ENCODE results near the gene TGM4. TPM values are rescaled to one million over a fixed set of nuclear protein-coding genes. Genes with fewer than 3 reads are reported as not detected.

Gene TGM4
- total RNA-seq, 2 experiments from 2014 or later, result not detected

DNA sequence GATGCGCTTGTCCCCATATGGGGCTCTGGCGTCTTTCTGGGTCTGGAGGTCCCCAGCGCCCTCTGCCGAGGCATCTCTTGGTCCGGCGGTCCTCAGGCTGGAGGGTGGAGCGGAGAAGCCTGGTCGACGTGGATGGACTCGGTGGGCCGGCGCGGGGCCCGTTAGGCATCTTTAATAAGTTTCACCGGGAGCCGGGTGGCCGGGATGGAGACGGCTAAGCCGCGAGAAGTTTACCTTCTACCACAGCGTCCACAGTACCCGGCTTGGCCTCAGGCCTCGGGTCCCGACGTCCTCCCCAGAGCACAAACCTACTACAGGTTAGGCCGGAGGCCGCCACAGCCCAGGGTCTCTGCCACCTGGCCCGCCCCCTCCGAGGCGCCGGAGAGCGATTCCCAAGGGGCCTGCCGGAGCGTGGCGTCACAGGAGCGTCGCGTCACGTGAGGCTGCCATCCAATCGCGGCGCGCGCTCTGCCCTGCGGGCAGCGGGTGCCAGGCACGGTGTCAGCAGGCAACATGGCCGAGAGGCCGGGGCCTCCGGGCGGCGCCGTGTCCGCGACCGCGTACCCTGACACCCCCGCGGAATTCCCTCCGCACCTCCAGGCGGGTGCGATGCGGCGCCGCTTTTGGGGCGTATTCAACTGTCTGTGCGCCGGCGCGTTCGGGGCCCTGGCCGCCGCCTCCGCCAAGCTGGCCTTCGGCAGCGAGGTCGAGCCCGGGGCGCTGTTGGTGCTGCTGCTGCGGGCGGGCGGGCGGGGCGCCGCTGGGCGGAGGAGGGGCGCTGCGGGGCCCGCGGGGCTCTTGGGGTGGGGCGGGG lies 12.8 kb upstream of the TGM4 start, which contains the start of gene TMEM42:
Gene TMEM42, plus strand, starts transcription at position 501 of the 814 bp plus-strand sequence. Its CDS starts 13 bp downstream, at position 514.
- peak; percentile 88 for DNase-seq
- H3K36me3 Mint-ChIP-seq (ENCODE audit: low read depth), result peaks cover 14% of the 10 kb centered on the region
- peaks cover 33% of the 10 kb centered on the region for H3K4me1 Mint-ChIP-seq
- H3K4me3 Mint-ChIP-seq, result peak within 1 kb of the TSS; percentile 84
- H3K27me3 Mint-ChIP-seq, result no peaks in the 10 kb centered on the region
- ChIA-PET POLR2A (interaction anchor here (0.9 to 1.0 kb wide), 2 partner anchors 100 to 110 kb away, joined by 3 read pairs; partner anchors contain the start of genes KIAA1143 and KIF15), CTCF (no interaction called here)
- no peaks in the 10 kb centered on the region for H3K9me3 Mint-ChIP-seq
- H3K27ac Mint-ChIP-seq, result peak within 1 kb of the TSS; percentile 72

DNA sequence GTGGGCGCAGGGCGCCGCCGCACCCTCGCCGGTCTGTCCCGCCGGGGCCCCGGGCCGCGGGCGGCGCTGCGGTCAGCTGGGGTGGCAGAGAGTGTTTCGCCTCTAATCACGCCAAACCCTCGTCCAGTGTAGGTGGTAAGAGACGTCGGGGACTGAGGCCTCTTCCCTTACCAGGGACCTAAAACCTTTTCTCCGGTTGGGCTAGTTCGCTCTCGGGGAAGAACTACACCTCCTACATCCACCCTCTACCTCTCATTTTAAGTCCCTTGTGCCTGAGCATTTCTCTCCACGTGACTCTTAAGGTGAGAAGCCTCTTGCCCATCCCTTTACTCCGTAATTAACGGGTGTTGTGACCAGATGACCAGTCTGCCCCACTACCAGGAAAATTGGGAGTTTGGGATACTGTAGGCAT lies 12.2 kb upstream of the TGM4 start:
- H3K27ac Mint-ChIP-seq, result peak overlapping the region; percentile 70
- H3K36me3 Mint-ChIP-seq (ENCODE audit: low read depth), result peaks cover 21% of the 10 kb centered on the region
- no peaks in the 10 kb centered on the region for H3K9me3 Mint-ChIP-seq
- H3K4me1 Mint-ChIP-seq, result peaks cover 36% of the 10 kb centered on the region
- H3K27me3 Mint-ChIP-seq, result no peaks in the 10 kb centered on the region
- DNase-seq, result no peak
- ChIA-PET CTCF (no interaction called here), POLR2A (interaction anchor here (0.9 to 1.1 kb wide), 3 partner anchors 26 to 110 kb away, joined by 3 read pairs; partner anchors contain the start of genes KIAA1143 and KIF15)
- H3K4me3 Mint-ChIP-seq, result peak overlapping the region; percentile 77

DNA sequence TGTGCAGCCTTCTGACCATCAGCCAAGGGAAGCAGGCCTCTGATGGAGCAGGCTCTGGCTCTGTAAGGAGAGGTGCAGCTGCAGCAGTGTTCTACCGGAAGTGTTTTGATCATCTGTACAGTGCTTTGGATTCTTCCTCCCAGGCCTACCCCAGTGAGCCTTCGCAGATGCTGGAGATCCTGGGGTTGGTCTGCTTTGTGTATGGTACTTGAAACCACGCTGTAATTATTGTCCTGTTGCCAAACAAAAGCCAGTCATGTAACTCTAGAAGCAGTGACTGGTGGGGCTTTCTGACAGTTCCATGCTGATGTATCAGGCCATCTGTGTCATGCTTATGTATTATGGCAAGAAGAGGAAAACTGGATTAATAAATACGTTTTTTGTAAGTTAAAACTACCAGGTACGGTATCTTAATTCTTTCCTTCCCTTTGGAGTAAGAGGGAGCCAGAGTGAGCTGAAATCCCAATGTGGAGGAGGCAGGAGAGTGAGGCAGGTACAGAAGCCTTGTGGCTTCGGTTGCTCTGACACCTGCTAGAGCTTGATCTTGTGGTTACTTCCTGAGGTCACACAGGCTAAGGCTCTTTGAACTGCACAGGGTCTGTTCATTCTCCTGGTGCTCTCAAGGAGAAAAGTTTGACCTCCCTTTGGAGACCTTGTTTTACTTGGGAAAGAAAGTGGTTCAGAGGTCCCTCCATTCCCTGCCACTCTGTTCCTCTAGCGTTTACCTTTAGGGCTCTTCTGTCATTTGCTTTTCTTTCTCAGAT lies 9.0 kb upstream of the TGM4 start:
- H3K4me1 Mint-ChIP-seq, result peaks cover 36% of the 10 kb centered on the region
- CTCF ChIA-PET, result interaction anchor here (0.6 to 0.7 kb wide), 2 partner anchors 33 to 211 kb away, joined by 3 read pairs; no protein-coding TSS in a partner anchor
- H3K27ac Mint-ChIP-seq, result peak overlapping the region; percentile 60
- DNase-seq, result no peak
- H3K27me3 Mint-ChIP-seq, result no peaks in the 10 kb centered on the region
- no peaks in the 10 kb centered on the region for H3K9me3 Mint-ChIP-seq
- H3K36me3 Mint-ChIP-seq (ENCODE audit: low read depth), result peaks cover 25% of the 10 kb centered on the region
- POLR2A ChIA-PET, result no interaction called here
- H3K4me3 Mint-ChIP-seq, result no peak overlapping the region

DNA sequence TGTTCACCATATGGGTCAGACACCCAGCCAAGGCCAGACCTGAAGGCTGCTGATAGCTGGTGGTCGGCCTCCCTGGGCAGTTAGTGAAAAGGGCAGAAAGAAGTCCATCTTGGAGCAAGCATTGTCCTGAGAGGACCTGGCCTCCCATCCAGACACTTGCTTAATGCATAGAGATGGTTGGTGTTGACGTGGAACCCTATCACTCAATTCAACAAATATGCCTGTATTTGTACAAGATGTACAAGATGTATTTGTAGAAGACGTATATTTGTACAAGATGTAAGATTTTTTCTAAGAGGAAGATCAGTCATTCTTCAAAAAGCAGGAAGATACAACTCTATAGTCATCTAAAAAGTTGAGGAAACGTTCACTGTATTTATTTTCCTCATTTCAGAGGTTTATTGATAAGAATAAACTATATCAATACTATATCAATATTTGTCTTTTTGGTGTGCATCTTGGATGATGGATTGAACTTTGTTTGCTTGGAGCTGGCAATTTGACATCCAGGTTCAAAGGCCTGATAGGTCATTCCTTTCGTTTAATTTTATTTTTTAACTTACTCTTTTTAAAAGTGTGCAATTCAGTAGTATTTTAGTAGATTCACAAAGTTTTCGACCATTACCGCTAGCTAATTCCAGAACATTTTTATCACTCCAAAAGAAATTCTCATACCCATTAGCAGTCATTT lies 6.8 kb upstream of the TGM4 start:
- POLR2A ChIA-PET, result no interaction called here
- Mint-ChIP-seq H3K4me1 (peaks cover 29% of the 10 kb centered on the region), H3K36me3 (ENCODE audit: low read depth) (peaks cover 23% of the 10 kb centered on the region), H3K4me3 (no peak overlapping the region), H3K27me3 (no peaks in the 10 kb centered on the region), H3K9me3 (no peaks in the 10 kb centered on the region), H3K27ac (no peak overlapping the region)
- CTCF ChIA-PET, result no interaction called here
- no peak for DNase-seq

DNA sequence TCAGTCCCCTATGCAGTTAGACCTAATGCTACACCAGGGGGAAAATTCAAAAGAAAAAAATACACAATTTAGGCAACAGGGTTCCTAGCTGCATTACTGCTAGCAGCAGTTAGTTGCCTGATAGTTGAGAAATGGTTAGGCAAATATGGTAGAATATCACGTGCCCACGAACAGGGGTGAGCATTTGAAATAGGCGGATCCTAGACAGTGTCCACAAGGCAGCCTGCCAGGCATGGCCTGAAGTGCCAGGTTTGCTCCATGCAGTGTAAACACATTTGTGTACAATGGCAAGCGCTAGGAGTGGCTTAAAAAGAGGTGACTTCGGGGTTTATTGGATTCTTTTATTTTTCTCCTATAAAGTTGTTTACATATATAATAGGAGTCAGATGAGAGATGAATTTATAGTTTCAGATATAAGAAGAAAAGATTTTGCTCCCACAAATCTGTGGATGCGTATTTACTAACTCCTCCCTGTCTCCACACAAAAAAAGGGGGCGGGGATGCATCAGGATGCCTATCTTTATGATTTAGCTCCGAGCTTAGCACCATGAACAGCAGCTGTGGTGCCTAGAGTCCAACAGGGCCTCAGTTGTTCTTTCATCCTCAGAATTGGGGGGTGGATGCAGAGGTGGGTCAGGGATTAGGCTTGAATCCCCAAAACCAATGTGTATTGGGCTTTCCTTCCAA lies 3.9 kb upstream of the TGM4 start:
- no peak overlapping the region for H3K4me3 Mint-ChIP-seq
- H3K27me3 Mint-ChIP-seq, result no peaks in the 10 kb centered on the region
- no peak for DNase-seq
- H3K9me3 Mint-ChIP-seq, result no peaks in the 10 kb centered on the region
- no peak overlapping the region for H3K27ac Mint-ChIP-seq
- peaks cover 11% of the 10 kb centered on the region for H3K4me1 Mint-ChIP-seq
- ChIA-PET CTCF (no interaction called here), POLR2A (no interaction called here)
- peaks cover 17% of the 10 kb centered on the region for H3K36me3 Mint-ChIP-seq (ENCODE audit: low read depth)

DNA sequence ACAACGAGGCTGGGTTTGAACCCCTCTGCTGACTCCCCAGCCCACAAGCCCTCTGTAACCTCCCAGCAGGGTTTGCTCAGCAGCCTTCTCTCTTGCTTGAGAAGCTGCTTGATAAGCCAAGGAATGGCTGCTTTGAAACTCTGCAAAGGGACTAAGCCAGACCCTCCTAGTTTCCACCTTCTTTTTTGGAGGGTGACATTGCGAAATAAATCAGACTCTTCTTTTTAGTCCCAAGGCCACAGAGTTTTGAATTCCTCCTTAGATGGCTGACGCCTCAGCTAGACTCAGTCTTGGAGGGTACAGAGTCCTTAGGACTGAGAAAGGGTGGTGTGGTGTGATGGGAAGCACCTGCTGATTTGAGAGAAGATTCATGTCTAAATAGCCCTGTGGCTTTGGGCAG lies 1.2 kb downstream of the TGM4 start:
- Mint-ChIP-seq H3K36me3 (ENCODE audit: low read depth) (no peaks in the 10 kb centered on the region), H3K27me3 (peaks cover 4% of the 10 kb centered on the region), H3K4me1 (no peaks in the 10 kb centered on the region), H3K9me3 (no peaks in the 10 kb centered on the region), H3K27ac (no peak overlapping the region), H3K4me3 (no peak overlapping the region)
- DNase-seq, result no peak
- ChIA-PET CTCF (no interaction called here), POLR2A (no interaction called here)

DNA sequence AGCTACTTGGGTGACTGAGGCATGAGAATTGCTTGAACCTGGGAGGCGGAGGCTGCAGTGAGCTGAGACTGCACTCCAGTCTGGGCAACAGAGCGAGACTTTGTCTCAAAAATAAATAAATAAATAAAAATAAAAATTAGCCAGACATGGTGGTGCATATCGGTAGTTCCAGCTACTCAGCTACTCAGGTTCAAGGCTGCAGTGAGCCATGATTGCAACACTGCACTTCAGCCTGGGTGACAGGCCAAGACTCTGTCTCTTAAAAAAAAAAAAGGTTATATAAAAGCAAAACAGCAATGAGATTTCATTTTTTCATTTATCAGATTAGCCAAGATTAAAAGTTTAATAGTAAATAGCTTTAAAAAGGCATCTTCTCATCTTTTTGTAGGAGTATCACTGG lies 2.9 kb downstream of the TGM4 start:
- ChIA-PET CTCF (no interaction called here), POLR2A (no interaction called here)
- Mint-ChIP-seq H3K4me3 (no peak overlapping the region), H3K9me3 (no peaks in the 10 kb centered on the region), H3K36me3 (ENCODE audit: low read depth) (no peaks in the 10 kb centered on the region), H3K27ac (no peak overlapping the region), H3K27me3 (peaks cover 6% of the 10 kb centered on the region), H3K4me1 (no peaks in the 10 kb centered on the region)
- DNase-seq, result no peak

DNA sequence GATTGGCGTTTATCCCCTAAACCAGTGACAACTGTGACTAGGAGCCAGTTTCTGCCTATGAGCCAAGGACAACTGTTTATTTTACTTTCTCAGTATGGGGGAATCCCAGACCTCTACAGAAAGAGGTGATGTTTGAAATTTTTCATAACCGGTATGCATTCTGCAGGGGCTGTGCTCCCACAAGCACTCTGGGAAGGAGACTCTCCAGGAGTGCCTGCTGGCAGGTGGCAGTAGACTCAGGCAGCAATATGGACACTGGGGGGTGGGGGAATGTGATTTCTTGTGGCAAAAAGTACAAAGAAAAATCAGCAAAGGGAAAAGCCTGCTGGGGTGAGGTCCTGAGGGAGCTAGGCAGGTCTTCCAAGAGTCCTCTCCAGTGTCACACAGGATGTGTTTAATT lies 5.9 kb downstream of the TGM4 start:
- no peak for DNase-seq
- no peaks in the 10 kb centered on the region for H3K9me3 Mint-ChIP-seq
- H3K36me3 Mint-ChIP-seq (ENCODE audit: low read depth), result no peaks in the 10 kb centered on the region
- H3K4me1 Mint-ChIP-seq, result no peaks in the 10 kb centered on the region
- ChIA-PET CTCF (interaction anchor here (1.5 kb wide), 1 partner anchor 34 kb away, joined by 4 read pairs; no protein-coding TSS in a partner anchor), POLR2A (no interaction called here)
- no peak overlapping the region for H3K27ac Mint-ChIP-seq
- H3K27me3 Mint-ChIP-seq, result peaks cover 10% of the 10 kb centered on the region
- no peak overlapping the region for H3K4me3 Mint-ChIP-seq

DNA sequence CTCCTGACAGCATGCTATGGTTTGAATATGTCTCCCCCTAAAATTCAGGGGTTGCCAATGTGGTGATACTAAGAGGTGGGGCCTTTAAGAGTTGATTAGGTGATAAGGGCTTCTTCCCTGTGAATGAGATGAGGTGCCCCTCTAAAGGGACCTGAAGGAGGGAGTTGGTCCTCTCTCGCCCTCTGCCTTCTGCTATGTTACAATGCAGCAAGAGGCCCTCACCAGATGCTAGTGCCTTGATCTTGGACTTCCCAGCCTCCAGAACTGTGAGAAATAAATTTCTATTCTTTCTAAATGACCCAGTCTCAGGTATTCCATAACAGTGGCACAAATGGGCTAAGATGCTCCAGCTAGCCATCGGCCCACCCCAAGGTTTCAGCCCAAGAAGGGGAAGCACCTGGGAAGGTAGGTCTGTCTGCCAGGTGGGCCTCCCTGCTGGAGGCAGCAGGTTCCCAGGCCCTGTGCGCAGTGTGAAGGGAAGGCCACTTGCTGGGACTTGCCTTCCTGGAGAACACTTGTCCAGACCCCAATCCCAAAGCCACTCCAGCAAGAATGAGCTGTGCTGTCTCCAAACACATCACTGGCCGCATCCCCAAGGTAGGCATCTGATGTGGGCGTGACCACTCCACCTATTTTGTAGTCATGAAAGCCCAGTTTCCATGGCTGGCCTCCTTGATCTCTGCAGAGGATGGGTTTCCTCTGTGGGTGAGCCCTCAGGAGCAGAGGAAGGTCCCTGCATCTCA lies 9.0 kb downstream of the TGM4 start:
- DNase-seq, result no peak
- ChIA-PET CTCF (no interaction called here), POLR2A (no interaction called here)
- no peaks in the 10 kb centered on the region for H3K36me3 Mint-ChIP-seq (ENCODE audit: low read depth)
- H3K4me1 Mint-ChIP-seq, result no peaks in the 10 kb centered on the region
- peaks cover 6% of the 10 kb centered on the region for H3K27me3 Mint-ChIP-seq
- H3K4me3 Mint-ChIP-seq, result no peak overlapping the region
- no peaks in the 10 kb centered on the region for H3K9me3 Mint-ChIP-seq
- no peak overlapping the region for H3K27ac Mint-ChIP-seq

DNA sequence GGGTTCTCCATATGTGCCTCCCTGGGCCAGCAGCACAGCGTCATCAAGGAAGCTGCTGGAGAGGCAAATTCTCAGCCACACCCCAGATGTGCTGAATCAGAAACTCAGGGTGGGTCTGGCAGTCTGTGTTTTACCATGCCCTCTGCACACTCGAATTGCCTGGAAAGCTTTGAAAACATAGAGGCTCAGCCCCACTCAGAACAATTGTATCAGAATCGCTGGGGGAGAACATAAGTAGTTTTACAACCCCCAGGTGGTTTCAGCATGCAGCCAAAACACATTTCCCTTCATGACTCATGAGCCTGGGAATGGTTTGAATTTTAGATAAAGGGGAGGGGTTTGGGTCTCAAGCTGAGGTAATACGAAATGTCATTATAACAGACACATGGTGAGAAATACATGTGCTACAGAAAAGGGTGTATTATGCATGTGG lies 9.6 kb downstream of the TGM4 start:
- no peaks in the 10 kb centered on the region for H3K4me1 Mint-ChIP-seq
- ChIA-PET POLR2A (no interaction called here), CTCF (no interaction called here)
- H3K36me3 Mint-ChIP-seq (ENCODE audit: low read depth), result no peaks in the 10 kb centered on the region
- H3K27ac Mint-ChIP-seq, result no peak overlapping the region
- H3K27me3 Mint-ChIP-seq, result peaks cover 6% of the 10 kb centered on the region
- DNase-seq, result no peak
- H3K9me3 Mint-ChIP-seq, result no peaks in the 10 kb centered on the region
- H3K4me3 Mint-ChIP-seq, result no peak overlapping the region

DNA sequence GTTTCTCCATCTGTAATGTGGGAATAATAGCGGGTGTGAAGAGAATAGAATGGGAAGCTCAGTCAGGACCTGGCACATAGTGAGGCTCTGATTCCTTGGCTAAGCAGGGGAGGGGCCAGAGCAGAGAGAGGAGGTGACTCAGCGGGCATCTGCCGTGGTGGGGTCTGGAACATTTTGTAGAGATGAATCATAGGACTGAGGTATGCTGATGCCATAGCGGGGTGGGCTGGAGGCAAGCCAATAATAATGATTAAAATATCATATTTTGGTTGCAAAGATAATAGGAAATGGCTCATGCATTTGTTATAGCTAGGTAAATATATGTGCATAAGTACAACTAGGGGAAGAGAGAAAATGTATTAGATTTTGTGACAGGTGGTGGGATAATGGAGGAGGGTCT lies 11.2 kb downstream of the TGM4 start:
- ChIA-PET CTCF (no interaction called here), POLR2A (no interaction called here)
- Mint-ChIP-seq H3K4me1 (no peaks in the 10 kb centered on the region), H3K4me3 (no peak overlapping the region), H3K36me3 (ENCODE audit: low read depth) (no peaks in the 10 kb centered on the region), H3K9me3 (no peaks in the 10 kb centered on the region), H3K27me3 (peaks cover 6% of the 10 kb centered on the region), H3K27ac (no peak overlapping the region)
- no peak for DNase-seq

DNA sequence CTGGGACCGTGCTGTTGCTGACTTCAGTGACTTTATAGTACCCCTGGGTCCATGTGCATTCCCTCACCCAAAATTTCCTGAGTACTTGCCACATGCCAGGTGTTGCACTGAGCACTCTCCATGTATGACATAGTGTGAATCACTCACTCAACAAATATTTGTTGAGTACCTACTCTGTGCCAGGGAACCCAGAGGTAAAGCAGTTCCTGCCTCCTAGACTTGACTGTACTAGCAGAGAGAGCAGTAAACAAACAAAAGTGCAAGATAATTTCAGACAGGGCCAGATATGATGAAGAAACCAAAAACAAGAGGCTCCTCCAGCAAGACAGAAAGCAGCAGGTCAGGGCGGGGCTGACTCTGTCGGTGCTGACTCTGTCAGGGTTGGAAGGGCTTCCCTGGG lies 12.2 kb downstream of the TGM4 start:
- Mint-ChIP-seq H3K4me1 (no peaks in the 10 kb centered on the region), H3K4me3 (no peak overlapping the region), H3K27me3 (peaks cover 4% of the 10 kb centered on the region), H3K9me3 (no peaks in the 10 kb centered on the region), H3K27ac (no peak overlapping the region), H3K36me3 (ENCODE audit: low read depth) (no peaks in the 10 kb centered on the region)
- ChIA-PET CTCF (interaction anchor here (0.6 kb wide), 1 partner anchor 359 kb away, joined by 3 read pairs; no protein-coding TSS in a partner anchor), POLR2A (no interaction called here)
- DNase-seq, result no peak
